LNCAP (cell line): Measurements from ENCODE around the gene RAMACL.

ENCODE experiments used
- TF ChIP-seq, protein P1 (sequence below): fragments of 450-650 bp; IDR thresholded peaks from 2 replicates; pipeline ENCODE4 v1.5.1; 2017; ENCODE audit warnings: mild to moderate bottlenecking

Gene RAMACL

DNA sequence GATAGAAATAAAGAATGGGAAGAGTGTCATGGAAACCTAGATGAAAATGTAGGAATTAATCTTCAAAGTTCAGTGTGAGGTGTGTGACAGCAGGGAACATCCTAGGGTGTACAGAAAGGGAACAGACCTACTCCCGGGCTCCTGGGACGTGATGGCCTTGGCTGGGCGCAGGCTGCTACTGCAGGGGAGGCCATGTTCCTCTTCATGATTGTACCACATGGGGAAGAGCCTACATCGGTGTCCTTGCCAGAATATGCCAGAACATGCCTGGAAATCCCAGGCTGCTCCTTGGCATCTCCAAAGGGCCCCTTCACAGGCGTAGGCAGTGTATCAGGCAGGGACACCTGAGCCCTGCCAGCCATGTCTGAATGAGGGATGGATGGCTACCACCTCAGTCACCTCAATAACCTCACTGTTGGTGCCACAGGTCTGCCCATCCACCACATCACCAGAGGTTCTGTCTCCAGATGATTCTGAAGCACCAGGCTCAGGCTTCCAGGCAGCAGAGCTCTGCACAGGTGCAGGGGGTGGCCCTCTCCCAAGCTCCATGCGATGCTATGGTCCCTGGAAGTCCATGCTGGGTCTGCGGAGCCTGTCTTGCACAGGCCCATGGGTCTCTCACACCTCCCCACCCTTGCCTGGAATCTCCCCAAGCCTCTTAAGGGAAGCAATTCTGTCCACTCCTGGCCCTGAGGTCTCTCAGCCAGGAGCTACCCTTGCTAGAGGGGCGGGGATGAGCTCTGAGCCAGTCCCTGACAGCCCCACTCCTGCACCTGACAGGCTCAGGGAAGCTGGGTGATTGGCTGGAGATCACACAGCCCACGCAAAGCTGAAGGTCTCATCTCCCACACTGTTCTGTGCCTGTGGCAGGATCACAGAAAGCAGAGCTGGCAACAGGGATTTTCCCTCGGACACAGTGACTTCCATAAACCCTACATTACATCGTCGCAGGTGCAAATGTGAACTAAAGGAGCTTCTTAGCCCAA lies 20.2 kb downstream of the RAMACL start:
- TF ChIP-seq, protein P1, sequence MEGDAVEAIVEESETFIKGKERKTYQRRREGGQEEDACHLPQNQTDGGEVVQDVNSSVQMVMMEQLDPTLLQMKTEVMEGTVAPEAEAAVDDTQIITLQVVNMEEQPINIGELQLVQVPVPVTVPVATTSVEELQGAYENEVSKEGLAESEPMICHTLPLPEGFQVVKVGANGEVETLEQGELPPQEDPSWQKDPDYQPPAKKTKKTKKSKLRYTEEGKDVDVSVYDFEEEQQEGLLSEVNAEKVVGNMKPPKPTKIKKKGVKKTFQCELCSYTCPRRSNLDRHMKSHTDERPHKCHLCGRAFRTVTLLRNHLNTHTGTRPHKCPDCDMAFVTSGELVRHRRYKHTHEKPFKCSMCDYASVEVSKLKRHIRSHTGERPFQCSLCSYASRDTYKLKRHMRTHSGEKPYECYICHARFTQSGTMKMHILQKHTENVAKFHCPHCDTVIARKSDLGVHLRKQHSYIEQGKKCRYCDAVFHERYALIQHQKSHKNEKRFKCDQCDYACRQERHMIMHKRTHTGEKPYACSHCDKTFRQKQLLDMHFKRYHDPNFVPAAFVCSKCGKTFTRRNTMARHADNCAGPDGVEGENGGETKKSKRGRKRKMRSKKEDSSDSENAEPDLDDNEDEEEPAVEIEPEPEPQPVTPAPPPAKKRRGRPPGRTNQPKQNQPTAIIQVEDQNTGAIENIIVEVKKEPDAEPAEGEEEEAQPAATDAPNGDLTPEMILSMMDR, result no peak

DNA sequence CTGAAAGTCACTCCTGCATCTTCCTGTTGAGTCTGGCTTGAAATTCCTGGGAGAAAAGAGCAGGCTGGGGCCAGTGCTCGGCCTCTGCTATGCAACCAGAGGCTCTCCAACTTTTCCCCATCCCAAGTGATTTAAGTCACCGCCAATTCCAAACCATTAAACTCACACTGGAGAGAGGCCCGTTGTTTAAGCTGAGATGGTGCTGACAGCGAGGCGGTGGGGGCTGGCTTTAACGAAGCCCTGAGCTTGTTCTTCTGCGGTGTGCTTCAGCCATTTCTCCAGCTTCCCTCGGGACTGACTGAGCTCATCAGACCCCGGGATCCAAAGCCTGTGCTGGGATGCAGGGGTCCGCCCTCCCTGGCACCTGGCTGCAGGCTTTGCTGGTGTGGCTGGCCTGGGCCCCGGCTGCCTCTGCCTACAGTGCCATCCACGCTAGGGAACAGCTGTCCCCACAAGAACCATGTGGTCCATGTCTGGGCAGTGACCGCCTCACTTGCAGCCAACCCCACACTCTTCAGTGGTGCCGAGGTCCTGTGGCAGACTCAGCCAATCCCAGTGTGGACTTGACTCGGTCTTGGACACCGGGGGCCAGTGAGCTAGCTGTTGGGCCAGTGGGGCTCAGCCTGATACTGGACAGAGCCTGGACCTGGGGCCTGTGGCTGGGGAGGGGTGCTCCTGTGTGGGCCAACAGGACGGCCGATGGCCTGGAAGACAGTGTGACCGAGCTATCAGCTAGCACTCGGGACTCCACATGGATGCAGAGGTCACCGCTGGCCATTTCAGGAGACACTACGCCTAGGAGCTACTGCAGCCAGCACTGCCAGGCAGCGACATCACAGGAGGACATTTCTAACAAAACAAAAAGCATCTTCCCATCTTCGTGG lies 21.2 kb downstream of the RAMACL start:
- TF ChIP-seq, protein P1, result no peak

DNA sequence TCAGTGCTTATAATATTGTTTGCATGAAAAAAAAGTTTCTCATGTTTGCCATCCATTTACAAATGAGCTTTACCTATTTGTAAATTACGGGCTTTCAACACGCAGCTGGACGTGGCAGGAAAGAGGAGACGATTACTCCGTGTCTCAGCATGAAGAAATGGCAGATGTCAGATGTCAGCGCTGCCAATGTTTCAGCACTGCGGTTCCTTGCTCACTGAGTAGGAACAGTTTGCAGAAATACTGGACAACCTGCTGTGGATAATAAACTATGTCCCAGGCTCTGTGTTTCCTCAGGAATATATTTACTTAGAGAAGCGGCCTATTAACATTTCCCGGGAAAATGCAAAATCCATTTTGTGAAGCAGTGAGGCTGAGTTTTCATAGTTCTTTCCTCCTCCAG lies 22.7 kb downstream of the RAMACL start:
- TF ChIP-seq, protein P1, result no peak

DNA sequence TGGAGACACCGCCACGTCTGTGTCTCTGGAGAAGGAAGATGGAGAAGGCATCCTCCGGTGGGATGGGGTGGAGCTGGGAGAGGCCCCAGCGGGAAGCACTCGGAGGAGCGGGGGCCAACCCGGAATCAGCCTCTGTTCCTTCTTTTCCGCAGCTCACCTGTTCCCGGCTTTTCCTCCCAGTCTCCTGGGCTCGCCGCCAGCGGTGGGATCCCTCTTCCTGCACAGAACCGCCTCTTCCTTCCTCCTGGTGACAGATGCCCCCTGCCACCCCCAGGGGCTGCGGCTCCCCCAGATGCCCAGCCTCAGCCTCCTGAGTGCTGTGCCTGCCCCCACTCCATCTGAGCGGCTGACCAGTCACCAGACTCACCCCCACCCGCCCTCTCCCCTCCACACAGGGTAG lies 23.3 kb downstream of the RAMACL start:
- TF ChIP-seq, protein P1, result no peak

DNA sequence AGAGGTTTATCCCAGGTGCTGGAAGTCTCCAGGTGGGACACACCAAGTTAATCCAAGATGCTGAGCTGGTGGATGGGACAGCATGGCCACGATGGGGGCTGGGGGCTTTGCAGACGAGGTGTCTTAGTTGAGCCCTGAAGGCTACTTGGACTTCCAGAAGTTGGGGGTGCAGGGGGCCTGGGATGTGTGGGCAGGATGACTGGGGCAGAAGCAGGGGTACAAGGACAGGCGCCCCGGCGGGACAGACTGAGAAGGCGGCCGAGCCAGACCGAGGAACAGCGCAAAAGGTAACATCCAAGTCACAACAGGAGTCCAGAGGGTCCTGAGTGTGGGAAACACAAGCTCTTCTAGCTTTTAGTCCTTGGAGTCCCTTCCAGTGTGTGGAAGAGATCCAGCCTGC lies 23.8 kb downstream of the RAMACL start:
- TF ChIP-seq, protein P1, result no peak

DNA sequence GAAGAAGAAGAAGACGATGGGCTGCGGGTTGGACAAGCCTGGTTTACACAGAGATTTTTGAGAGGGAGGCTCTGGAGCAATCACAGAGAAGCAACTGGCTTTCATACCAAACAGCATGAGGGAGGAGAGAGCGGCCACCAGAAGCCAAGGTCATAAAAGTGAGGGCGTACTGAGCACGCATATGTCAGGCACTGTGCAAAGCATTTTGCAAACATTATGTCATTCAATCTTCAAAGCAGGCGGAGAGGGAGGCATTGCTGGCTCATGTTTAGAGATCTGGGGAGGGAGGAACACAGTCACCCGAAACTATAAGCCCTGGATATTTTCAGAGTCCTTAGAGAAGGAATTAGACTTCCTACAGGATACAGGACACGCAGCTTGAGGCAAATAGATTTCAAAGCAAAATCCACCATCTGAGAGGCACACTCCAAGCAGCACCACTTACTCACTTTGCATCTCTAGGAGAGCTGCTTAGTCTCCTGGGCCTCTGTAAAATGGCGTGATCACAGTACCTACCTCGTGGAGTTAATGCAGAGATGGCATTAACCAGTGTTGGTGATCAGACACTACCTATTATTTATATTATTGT lies 24.6 kb downstream of the RAMACL start:
- TF ChIP-seq, protein P1, result no peak

DNA sequence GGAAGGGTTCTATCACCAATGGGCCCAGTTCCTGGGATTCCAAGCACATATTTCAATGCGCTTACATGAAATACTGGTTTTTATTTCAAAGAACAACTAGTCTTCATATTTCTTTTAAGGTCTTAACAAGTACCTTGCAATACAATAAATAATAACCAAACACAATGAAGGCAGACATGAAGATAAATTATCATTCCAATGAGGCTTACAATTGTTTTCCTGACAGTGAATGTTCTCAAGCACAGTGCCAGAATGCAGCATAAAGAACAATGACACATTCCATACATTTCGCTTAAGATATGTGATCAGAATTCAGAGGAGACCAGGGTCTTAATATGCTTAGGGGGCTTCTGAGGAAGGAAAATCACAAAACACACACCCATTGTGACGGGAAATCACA lies 26.3 kb downstream of the RAMACL start:
- TF ChIP-seq, protein P1, result no peak
